Naive B cell (primary cell): ENCODE data around the gene PANX3. TPM values are rescaled to one million over a fixed set of nuclear protein-coding genes. Genes with fewer than 3 reads are reported as not detected.

Experiments used
- ATAC-seq, 2 donors: fragments of 150-1000 bp; cut with Tn5 transposase; 2 replicates each; pipeline ENCODE4 v1.10.0; 2021; ENCODE audit warnings: low read depth in 2 of 2, mild to moderate bottlenecking in 2 of 2, moderate library complexity in 2 of 2
- DNase-seq: peaks from one replicate; pipeline ENCODE4 v3.0.0; 2022
- H3K27ac Mint-ChIP-seq, 6 donors: one replicate each; pipeline ENCODE4 v1.8.0; 2020 to 2022; ENCODE audit warnings: mild to moderate bottlenecking in 6 of 6, mixed read lengths in 6 of 6, moderate library complexity in 5 of 6, inconsistent platforms in 2 of 6
- H3K27me3 Mint-ChIP-seq, 3 donors: one replicate each; pipeline ENCODE4 v1.8.0; 2021 to 2022; ENCODE audit warnings: mixed read lengths in 3 of 3, mild to moderate bottlenecking in 1 of 3
- H3K36me3 Mint-ChIP-seq, 2 donors: one replicate each; pipeline ENCODE4 v1.8.0; 2020 to 2022; ENCODE audit warnings: mixed read lengths in 2 of 2, inconsistent platforms in 1 of 2, mild to moderate bottlenecking in 1 of 2
- H3K4me1 Mint-ChIP-seq, 3 donors: one replicate each; pipeline ENCODE4 v1.8.0; 2020 to 2022; ENCODE audit warnings: mixed read lengths in 3 of 3, inconsistent platforms in 1 of 3, mild to moderate bottlenecking in 1 of 3, moderate library complexity in 1 of 3
- H3K4me3 Mint-ChIP-seq, 8 donors: one replicate each; pipeline ENCODE4 v1.8.0; 2020 to 2022; ENCODE audit warnings: mild to moderate bottlenecking in 8 of 8, mixed read lengths in 8 of 8, moderate library complexity in 8 of 8, inconsistent platforms in 2 of 8
- H3K9me3 Mint-ChIP-seq, 7 donors: one replicate each; pipeline ENCODE4 v1.8.0; 2020 to 2022; ENCODE audit warnings: mixed read lengths in 7 of 7, mild to moderate bottlenecking in 5 of 7, inconsistent platforms in 2 of 7, moderate library complexity in 1 of 7
- polyA plus RNA-seq, 6 donors: library from polyadenylated mRNA; unstranded; fragments of 300-500 nt; fragmentation: Illumina TruSeq; gene quantifications; one replicate each; pipeline ENCODE4 v1.2.3, GENCODE V29; 2021; ENCODE audit warnings: low read depth in 6 of 6

Gene PANX3
- polyA plus RNA-seq, 6 donors from 2014 or later, result not detected

GRCh38 chr11:124625504-124626168 lies 14.4 kb downstream of the PANX3 start:
- no peak for DNase-seq
- peaks cover 0 to 5% (median 0%) of the 10 kb centered on the region in 3 donors for H3K27me3 Mint-ChIP-seq
- H3K4me3 Mint-ChIP-seq, result peak overlapping the region in 1 of 8 donors; percentile 95
- H3K36me3 Mint-ChIP-seq, result peaks cover 13 to 16% of the 10 kb centered on the region in 2 donors
- no peak for ATAC-seq
- peak overlapping the region in 1 of 6 donors; percentile 58 for H3K27ac Mint-ChIP-seq
- peaks cover 29 to 34% (median 29%) of the 10 kb centered on the region in 3 donors for H3K4me1 Mint-ChIP-seq
- no peaks in the 10 kb centered on the region for H3K9me3 Mint-ChIP-seq

DNA sequence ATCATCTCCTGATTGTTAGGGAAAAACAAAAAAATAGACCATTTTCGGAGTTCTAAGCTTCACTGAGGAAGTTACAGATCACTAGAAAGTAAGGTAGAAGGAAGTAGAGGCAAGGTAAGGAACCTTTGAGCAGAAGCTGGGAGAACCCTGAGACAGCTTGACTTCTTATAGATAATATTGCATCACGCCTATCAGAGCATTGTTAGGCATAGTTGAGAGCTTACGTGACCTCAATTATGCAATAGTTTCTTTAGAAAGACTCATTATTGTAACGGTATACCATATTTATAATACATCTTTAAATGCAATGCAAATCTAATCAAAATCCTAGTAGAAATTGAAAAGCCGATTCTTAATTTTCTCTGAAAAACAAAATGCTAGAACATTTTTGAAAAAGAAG lies 16.3 kb downstream of the PANX3 start:
- H3K36me3 Mint-ChIP-seq, result peaks cover 16% of the 10 kb centered on the region in 2 donors
- no peak overlapping the region for H3K4me3 Mint-ChIP-seq
- ATAC-seq (no peak), DNase-seq (no peak)
- H3K27ac Mint-ChIP-seq, result no peak overlapping the region
- H3K27me3 Mint-ChIP-seq, result no peaks in the 10 kb centered on the region
- peaks cover 22 to 29% (median 28%) of the 10 kb centered on the region in 3 donors for H3K4me1 Mint-ChIP-seq
- H3K9me3 Mint-ChIP-seq, result no peaks in the 10 kb centered on the region

- ATAC-seq (no peak), DNase-seq (no peak)
- Mint-ChIP-seq H3K4me3 (no peak overlapping the region), H3K9me3 (no peaks in the 10 kb centered on the region), H3K27ac (no peak overlapping the region), H3K27me3 (no peaks in the 10 kb centered on the region), H3K4me1 (peaks cover 12 to 13% (median 12%) of the 10 kb centered on the region in 3 donors), H3K36me3 (peaks cover 24 to 27% of the 10 kb centered on the region in 2 donors)
Observed at GRCh38 chr11:124629961-124630360, 18.7 kb downstream of the PANX3 start.

- Mint-ChIP-seq H3K4me1 (no peaks in the 10 kb centered on the region), H3K27me3 (no peaks in the 10 kb centered on the region), H3K27ac (peak overlapping the region in 1 of 6 donors; percentile 53), H3K36me3 (peaks cover 8 to 32% of the 10 kb centered on the region in 2 donors), H3K9me3 (no peaks in the 10 kb centered on the region), H3K4me3 (no peak overlapping the region)
- no peak for ATAC-seq
- DNase-seq, result no peak
Observed at GRCh38 chr11:124633355-124633754, 22.1 kb downstream of the PANX3 start.

DNA sequence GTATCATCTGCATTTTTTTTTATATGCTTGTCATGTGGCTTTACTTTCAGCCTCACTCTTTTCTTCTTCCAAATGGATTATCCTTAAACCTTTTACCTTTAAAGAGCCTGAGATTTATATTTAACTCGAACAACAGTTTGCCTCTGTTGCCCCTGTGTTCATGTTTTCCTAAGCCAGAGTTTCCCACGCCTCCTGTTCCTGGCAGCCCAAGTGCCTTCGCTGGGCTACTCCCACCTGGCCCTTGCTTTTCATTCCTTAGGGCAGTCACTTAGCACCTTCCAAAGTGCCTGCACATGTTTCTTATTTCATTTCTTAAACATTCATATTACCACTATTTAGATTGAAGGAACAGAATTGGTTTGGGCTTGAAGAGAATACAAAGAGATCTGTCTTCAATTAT lies 24.7 kb downstream of the PANX3 start:
- peak overlapping the region in 2 of 6 donors; percentile 43 to 74 for H3K27ac Mint-ChIP-seq
- H3K4me1 Mint-ChIP-seq, result no peaks in the 10 kb centered on the region
- H3K9me3 Mint-ChIP-seq, result no peaks in the 10 kb centered on the region
- DNase-seq (no peak), ATAC-seq (no peak)
- H3K36me3 Mint-ChIP-seq, result peaks cover 8 to 28% of the 10 kb centered on the region in 2 donors
- no peak overlapping the region for H3K4me3 Mint-ChIP-seq
- H3K27me3 Mint-ChIP-seq, result no peaks in the 10 kb centered on the region

- Mint-ChIP-seq H3K27me3 (no peaks in the 10 kb centered on the region), H3K4me3 (no peak overlapping the region), H3K4me1 (peaks cover 0 to 3% (median 0%) of the 10 kb centered on the region in 3 donors), H3K27ac (peak overlapping the region in 2 of 6 donors; percentile 44 to 57), H3K36me3 (peaks cover under 1 to 15% of the 10 kb centered on the region in 2 donors), H3K9me3 (no peaks in the 10 kb centered on the region)
- ATAC-seq (no peak), DNase-seq (no peak)
Observed at GRCh38 chr11:124638500-124638899, 27.3 kb downstream of the PANX3 start.

- Mint-ChIP-seq H3K27me3 (no peaks in the 10 kb centered on the region), H3K9me3 (no peaks in the 10 kb centered on the region), H3K27ac (no peak overlapping the region), H3K4me3 (no peak overlapping the region), H3K4me1 (peaks cover 0 to 3% (median under 1%) of the 10 kb centered on the region in 3 donors), H3K36me3 (peaks cover 0 to 14% of the 10 kb centered on the region in 2 donors)
- no peak for DNase-seq
- ATAC-seq, result no peak
Observed at GRCh38 chr11:124639186-124639585, 28.0 kb downstream of the PANX3 start.

DNA sequence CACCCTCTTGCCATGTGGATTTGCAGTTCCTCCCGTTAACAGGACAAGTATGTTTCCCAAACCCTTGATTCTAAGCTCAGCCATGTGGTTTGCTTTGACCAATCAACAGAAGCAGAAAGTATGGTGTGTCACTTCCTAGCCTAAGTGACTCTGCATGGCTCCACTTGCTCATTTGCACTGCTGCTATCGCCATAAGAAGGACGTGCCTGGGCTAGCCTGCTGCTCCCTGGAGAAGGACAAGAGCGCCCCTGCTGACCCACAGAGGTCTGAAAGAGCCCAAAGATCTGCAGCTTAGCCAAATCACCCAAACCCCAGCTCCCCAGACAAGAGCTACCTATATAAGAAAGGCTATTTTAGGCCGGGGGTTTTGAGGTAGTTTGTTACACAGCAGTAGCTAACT lies 29.4 kb downstream of the PANX3 start:
- Mint-ChIP-seq H3K9me3 (no peaks in the 10 kb centered on the region), H3K27me3 (no peaks in the 10 kb centered on the region), H3K36me3 (peaks cover 0 to 14% of the 10 kb centered on the region in 2 donors), H3K4me1 (peaks cover 8 to 10% (median 10%) of the 10 kb centered on the region in 3 donors), H3K4me3 (no peak overlapping the region), H3K27ac (no peak overlapping the region)
- ATAC-seq (no peak), DNase-seq (no peak)

- Mint-ChIP-seq H3K27ac (peak overlapping the region in 1 of 6 donors; percentile 49), H3K4me3 (no peak overlapping the region), H3K4me1 (peaks cover 13 to 19% (median 19%) of the 10 kb centered on the region in 3 donors), H3K27me3 (no peaks in the 10 kb centered on the region), H3K9me3 (no peaks in the 10 kb centered on the region), H3K36me3 (peaks cover 0 to 8% of the 10 kb centered on the region in 2 donors)
- no peak for ATAC-seq
- no peak for DNase-seq
Observed at GRCh38 chr11:124642628-124643027, 31.4 kb downstream of the PANX3 start.

- DNase-seq (no peak), ATAC-seq (no peak)
- no peaks in the 10 kb centered on the region for H3K27me3 Mint-ChIP-seq
- H3K9me3 Mint-ChIP-seq, result no peaks in the 10 kb centered on the region
- peak overlapping the region in 1 of 6 donors; percentile 61 for H3K27ac Mint-ChIP-seq
- peaks cover 13 to 19% (median 19%) of the 10 kb centered on the region in 3 donors for H3K4me1 Mint-ChIP-seq
- H3K4me3 Mint-ChIP-seq, result no peak overlapping the region
- H3K36me3 Mint-ChIP-seq, result peaks cover 0 to 4% of the 10 kb centered on the region in 2 donors
Observed at GRCh38 chr11:124643042-124643604, 31.9 kb downstream of the PANX3 start.

- Mint-ChIP-seq H3K9me3 (no peaks in the 10 kb centered on the region), H3K27me3 (no peaks in the 10 kb centered on the region), H3K36me3 (no peaks in the 10 kb centered on the region), H3K27ac (peak overlapping the region in 1 of 6 donors; percentile 61), H3K4me3 (no peak overlapping the region), H3K4me1 (peaks cover 13 to 19% (median 19%) of the 10 kb centered on the region in 3 donors)
- no peak for DNase-seq
- no peak for ATAC-seq
Observed at GRCh38 chr11:124643605-124644425, 32.6 kb downstream of the PANX3 start.

DNA sequence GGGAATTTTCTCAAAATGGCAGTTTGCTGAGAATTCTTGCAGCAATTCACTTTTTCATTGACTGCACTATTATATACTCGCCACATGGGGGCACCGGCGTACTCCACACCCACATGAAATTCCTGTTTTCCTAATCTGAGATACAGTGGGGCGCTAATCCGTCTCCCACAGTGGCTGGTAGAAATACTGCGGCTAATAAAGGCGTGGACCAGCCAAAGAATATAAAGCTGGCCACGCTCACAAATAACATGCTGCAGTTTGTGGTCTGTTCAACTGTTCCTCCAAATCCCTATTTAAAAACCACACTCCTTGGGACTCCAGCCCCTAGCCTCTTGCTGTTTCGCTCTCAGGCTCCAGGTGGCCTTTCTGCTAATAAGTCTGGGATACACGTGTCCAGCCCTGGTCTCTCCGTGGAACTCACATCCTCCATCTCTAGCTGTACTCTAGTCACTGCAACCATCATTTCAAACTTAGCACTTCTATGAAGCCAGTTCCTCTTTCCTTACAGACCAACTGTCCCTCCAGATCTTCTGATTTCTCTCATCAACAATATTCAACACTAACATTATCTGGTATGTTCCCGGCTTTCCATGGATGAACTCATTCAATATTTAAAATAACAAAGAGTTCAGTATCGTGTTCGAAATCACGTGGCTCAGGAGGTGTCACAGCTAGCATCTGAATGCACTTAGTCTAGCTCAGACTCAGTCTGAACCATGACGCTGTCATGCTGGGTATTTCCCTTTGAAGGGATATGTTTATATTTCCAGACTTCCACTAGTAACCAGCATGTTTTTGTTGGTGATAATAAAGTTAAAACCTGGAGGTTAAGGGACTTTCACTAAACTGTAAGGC lies 33.4 kb downstream of the PANX3 start:
- no peaks in the 10 kb centered on the region for H3K9me3 Mint-ChIP-seq
- H3K27me3 Mint-ChIP-seq, result no peaks in the 10 kb centered on the region
- H3K4me1 Mint-ChIP-seq, result peaks cover 13 to 19% (median 19%) of the 10 kb centered on the region in 3 donors
- DNase-seq (peak; percentile 35), ATAC-seq (peak; percentile 43 to 48)
- peak overlapping the region in 3 of 6 donors; percentile 13 to 33 (median 18) for H3K27ac Mint-ChIP-seq
- no peaks in the 10 kb centered on the region for H3K36me3 Mint-ChIP-seq
- peak overlapping the region in 1 of 8 donors; percentile 75 for H3K4me3 Mint-ChIP-seq

- peak; percentile 91 to 95 for ATAC-seq
- peak; percentile 26 for DNase-seq
- H3K4me1 Mint-ChIP-seq, result peaks cover 13 to 19% (median 19%) of the 10 kb centered on the region in 3 donors
- peak overlapping the region in 4 of 6 donors; percentile 4 to 53 (median 18) for H3K27ac Mint-ChIP-seq
- H3K4me3 Mint-ChIP-seq, result no peak overlapping the region
- H3K9me3 Mint-ChIP-seq, result no peaks in the 10 kb centered on the region
- no peaks in the 10 kb centered on the region for H3K36me3 Mint-ChIP-seq
- H3K27me3 Mint-ChIP-seq, result no peaks in the 10 kb centered on the region
Observed at GRCh38 chr11:124646148-124646547, 34.9 kb downstream of the PANX3 start.
